ENCODE data around the gene GDE1. TPM values are rescaled to one million over a fixed set of nuclear protein-coding genes. Genes with fewer than 3 reads are reported as not detected.

GDE1 gene
- total RNA-seq, 1 donor from 2014 or later: 33.4 TPM

- Histone ChIP-seq H3K9me3 (ENCODE audit: control insufficient read depth in 3 of 3, low read length in 3 of 3) (no peaks in the 10 kb centered on the region), H3K36me3 (ENCODE audit: control insufficient read depth in 3 of 3, insufficient read depth in 3 of 3, low read length in 3 of 3) (peaks cover 19 to 25% (median 24%) of the 10 kb centered on the region in 3 donors)
These were observed 22.9 kb downstream of the GDE1 start for GRCh38 chr16:19499006-19499405.

GRCh38 chr16:19497176-19497575 lies 24.7 kb downstream of the GDE1 start:
- no peak overlapping the region for H3K27ac ChIP-seq (ENCODE audit: low read depth, low read length)
- H3K4me3 ChIP-seq (ENCODE audit: low read length in 3 of 3): no peak overlapping the region
- H3K9me3 ChIP-seq (ENCODE audit: control insufficient read depth in 3 of 3, low read length in 3 of 3): no peaks in the 10 kb centered on the region
- no peaks in the 10 kb centered on the region for H3K27me3 ChIP-seq (ENCODE audit: control insufficient read depth in 3 of 3, insufficient read depth in 3 of 3, low read length in 3 of 3)
- no peaks in the 10 kb centered on the region for H3K4me1 ChIP-seq (ENCODE audit: control insufficient read depth in 3 of 3, insufficient read depth in 3 of 3, low read length in 3 of 3)
- peaks cover 8 to 12% (median 9%) of the 10 kb centered on the region in 3 donors for H3K36me3 ChIP-seq (ENCODE audit: control insufficient read depth in 3 of 3, insufficient read depth in 3 of 3, low read length in 3 of 3)
- H3K9ac ChIP-seq (ENCODE audit: low read depth in 1 of 3, low read length in 3 of 3): no peak overlapping the region

More at GRCh38 chr16:19499006-19499405, 22.9 kb downstream of the GDE1 start:
- H3K4me1 ChIP-seq (ENCODE audit: control insufficient read depth in 3 of 3, insufficient read depth in 3 of 3, low read length in 3 of 3): no peaks in the 10 kb centered on the region
- H3K9ac ChIP-seq (ENCODE audit: low read depth in 1 of 3, low read length in 3 of 3): no peak overlapping the region
- no peak overlapping the region for H3K4me3 ChIP-seq (ENCODE audit: low read length in 3 of 3)
- H3K27me3 ChIP-seq (ENCODE audit: control insufficient read depth in 3 of 3, insufficient read depth in 3 of 3, low read length in 3 of 3): no peaks in the 10 kb centered on the region
- H3K27ac ChIP-seq (ENCODE audit: low read depth, low read length): no peak overlapping the region

DNA sequence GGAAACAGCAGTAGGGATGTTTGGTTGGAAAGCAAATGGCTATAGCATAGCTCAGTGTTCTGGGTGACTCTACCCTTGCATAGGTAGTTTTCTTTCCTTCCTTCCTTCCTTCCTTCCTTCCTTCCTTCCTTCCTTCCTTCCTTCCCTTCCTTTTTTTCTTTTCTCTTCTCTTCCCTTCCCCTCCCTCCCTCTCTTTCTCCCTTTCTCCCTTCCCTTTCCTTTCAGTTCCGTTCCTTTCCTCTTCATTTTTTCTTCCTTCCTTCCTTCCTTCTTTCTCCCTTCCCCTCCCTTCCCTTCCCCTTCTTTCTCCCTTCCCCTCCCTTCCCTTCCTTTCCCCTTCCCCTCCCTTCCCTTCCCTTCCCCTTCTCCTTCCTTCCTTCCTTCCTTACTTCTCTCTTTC lies 31.3 kb downstream of the GDE1 start:
- no peaks in the 10 kb centered on the region for H3K9me3 ChIP-seq (ENCODE audit: control insufficient read depth in 3 of 3, low read length in 3 of 3)
- H3K4me1 ChIP-seq (ENCODE audit: control insufficient read depth in 3 of 3, insufficient read depth in 3 of 3, low read length in 3 of 3): no peaks in the 10 kb centered on the region
- no peaks in the 10 kb centered on the region for H3K36me3 ChIP-seq (ENCODE audit: control insufficient read depth in 3 of 3, insufficient read depth in 3 of 3, low read length in 3 of 3)
- no peak overlapping the region for H3K27ac ChIP-seq (ENCODE audit: low read depth, low read length)
- no peak overlapping the region for H3K9ac ChIP-seq (ENCODE audit: low read depth in 1 of 3, low read length in 3 of 3)
- no peaks in the 10 kb centered on the region for H3K27me3 ChIP-seq (ENCODE audit: control insufficient read depth in 3 of 3, insufficient read depth in 3 of 3, low read length in 3 of 3)
- H3K4me3 ChIP-seq (ENCODE audit: low read length in 3 of 3): no peak overlapping the region

GRCh38 chr16:19488213-19488640 lies 33.7 kb downstream of the GDE1 start:
- no peak overlapping the region for H3K27ac ChIP-seq (ENCODE audit: low read depth, low read length)
- H3K4me1 ChIP-seq (ENCODE audit: control insufficient read depth in 3 of 3, insufficient read depth in 3 of 3, low read length in 3 of 3): no peaks in the 10 kb centered on the region
- H3K9me3 ChIP-seq (ENCODE audit: control insufficient read depth in 3 of 3, low read length in 3 of 3): no peaks in the 10 kb centered on the region
- H3K9ac ChIP-seq (ENCODE audit: low read depth in 1 of 3, low read length in 3 of 3): no peak overlapping the region
- H3K27me3 ChIP-seq (ENCODE audit: control insufficient read depth in 3 of 3, insufficient read depth in 3 of 3, low read length in 3 of 3): no peaks in the 10 kb centered on the region
- no peaks in the 10 kb centered on the region for H3K36me3 ChIP-seq (ENCODE audit: control insufficient read depth in 3 of 3, insufficient read depth in 3 of 3, low read length in 3 of 3)
- H3K4me3 ChIP-seq (ENCODE audit: low read length in 3 of 3): no peak overlapping the region

- Histone ChIP-seq H3K36me3 (ENCODE audit: control insufficient read depth in 3 of 3, insufficient read depth in 3 of 3, low read length in 3 of 3) (no peaks in the 10 kb centered on the region), H3K4me1 (ENCODE audit: control insufficient read depth in 3 of 3, insufficient read depth in 3 of 3, low read length in 3 of 3) (no peaks in the 10 kb centered on the region), H3K27ac (ENCODE audit: low read depth, low read length) (no peak overlapping the region), H3K9ac (ENCODE audit: low read depth in 1 of 3, low read length in 3 of 3) (no peak overlapping the region), H3K27me3 (ENCODE audit: control insufficient read depth in 3 of 3, insufficient read depth in 3 of 3, low read length in 3 of 3) (no peaks in the 10 kb centered on the region), H3K9me3 (ENCODE audit: control insufficient read depth in 3 of 3, low read length in 3 of 3) (no peaks in the 10 kb centered on the region), H3K4me3 (ENCODE audit: low read length in 3 of 3) (no peak overlapping the region)
These were observed 35.1 kb downstream of the GDE1 start for GRCh38 chr16:19486750-19487325.

GRCh38 chr16:19486051-19486450 lies 35.8 kb downstream of the GDE1 start:
- Histone ChIP-seq H3K27ac (ENCODE audit: low read depth, low read length) (no peak overlapping the region), H3K36me3 (ENCODE audit: control insufficient read depth in 3 of 3, insufficient read depth in 3 of 3, low read length in 3 of 3) (no peaks in the 10 kb centered on the region), H3K4me3 (ENCODE audit: low read length in 3 of 3) (no peak overlapping the region), H3K9me3 (ENCODE audit: control insufficient read depth in 3 of 3, low read length in 3 of 3) (no peaks in the 10 kb centered on the region), H3K9ac (ENCODE audit: low read depth in 1 of 3, low read length in 3 of 3) (no peak overlapping the region), H3K4me1 (ENCODE audit: control insufficient read depth in 3 of 3, insufficient read depth in 3 of 3, low read length in 3 of 3) (no peaks in the 10 kb centered on the region), H3K27me3 (ENCODE audit: control insufficient read depth in 3 of 3, insufficient read depth in 3 of 3, low read length in 3 of 3) (no peaks in the 10 kb centered on the region)

GRCh38 chr16:19485611-19486010 lies 36.3 kb downstream of the GDE1 start:
- Histone ChIP-seq H3K9me3 (ENCODE audit: control insufficient read depth in 3 of 3, low read length in 3 of 3) (no peaks in the 10 kb centered on the region), H3K36me3 (ENCODE audit: control insufficient read depth in 3 of 3, insufficient read depth in 3 of 3, low read length in 3 of 3) (no peaks in the 10 kb centered on the region), H3K9ac (ENCODE audit: low read depth in 1 of 3, low read length in 3 of 3) (no peak overlapping the region), H3K27ac (ENCODE audit: low read depth, low read length) (no peak overlapping the region), H3K4me3 (ENCODE audit: low read length in 3 of 3) (no peak overlapping the region), H3K4me1 (ENCODE audit: control insufficient read depth in 3 of 3, insufficient read depth in 3 of 3, low read length in 3 of 3) (no peaks in the 10 kb centered on the region), H3K27me3 (ENCODE audit: control insufficient read depth in 3 of 3, insufficient read depth in 3 of 3, low read length in 3 of 3) (no peaks in the 10 kb centered on the region)

GRCh38 chr16:19484096-19484495 lies 37.8 kb downstream of the GDE1 start:
- Histone ChIP-seq H3K27ac (ENCODE audit: low read depth, low read length) (no peak overlapping the region), H3K27me3 (ENCODE audit: control insufficient read depth in 3 of 3, insufficient read depth in 3 of 3, low read length in 3 of 3) (no peaks in the 10 kb centered on the region), H3K4me3 (ENCODE audit: low read length in 3 of 3) (no peak overlapping the region), H3K9ac (ENCODE audit: low read depth in 1 of 3, low read length in 3 of 3) (no peak overlapping the region), H3K4me1 (ENCODE audit: control insufficient read depth in 3 of 3, insufficient read depth in 3 of 3, low read length in 3 of 3) (no peaks in the 10 kb centered on the region), H3K9me3 (ENCODE audit: control insufficient read depth in 3 of 3, low read length in 3 of 3) (no peaks in the 10 kb centered on the region), H3K36me3 (ENCODE audit: control insufficient read depth in 3 of 3, insufficient read depth in 3 of 3, low read length in 3 of 3) (no peaks in the 10 kb centered on the region)

DNA sequence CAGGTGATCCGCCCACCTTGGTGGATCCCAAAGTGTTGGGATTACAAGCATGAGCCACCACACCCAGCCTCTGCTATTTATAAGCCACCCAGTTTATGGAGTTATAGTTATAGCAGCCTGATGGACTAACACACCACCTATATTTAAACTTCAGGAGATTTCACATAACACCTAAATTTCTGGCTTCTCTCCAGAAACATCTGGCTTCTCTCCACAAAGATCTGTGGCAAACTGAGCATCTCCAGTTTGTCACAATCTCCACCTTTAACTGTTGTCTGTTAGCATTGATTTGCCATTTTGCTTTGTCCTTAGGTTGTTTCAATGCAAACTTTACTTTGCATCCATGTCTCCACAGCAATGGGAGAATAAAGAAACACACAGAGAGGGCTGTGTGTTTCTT lies 39.6 kb downstream of the GDE1 start:
- Histone ChIP-seq H3K27me3 (ENCODE audit: control insufficient read depth in 3 of 3, insufficient read depth in 3 of 3, low read length in 3 of 3) (no peaks in the 10 kb centered on the region), H3K9me3 (ENCODE audit: control insufficient read depth in 3 of 3, low read length in 3 of 3) (no peaks in the 10 kb centered on the region), H3K4me1 (ENCODE audit: control insufficient read depth in 3 of 3, insufficient read depth in 3 of 3, low read length in 3 of 3) (no peaks in the 10 kb centered on the region), H3K9ac (ENCODE audit: low read depth in 1 of 3, low read length in 3 of 3) (no peak overlapping the region), H3K4me3 (ENCODE audit: low read length in 3 of 3) (no peak overlapping the region), H3K36me3 (ENCODE audit: control insufficient read depth in 3 of 3, insufficient read depth in 3 of 3, low read length in 3 of 3) (no peaks in the 10 kb centered on the region), H3K27ac (ENCODE audit: low read depth, low read length) (no peak overlapping the region)

DNA sequence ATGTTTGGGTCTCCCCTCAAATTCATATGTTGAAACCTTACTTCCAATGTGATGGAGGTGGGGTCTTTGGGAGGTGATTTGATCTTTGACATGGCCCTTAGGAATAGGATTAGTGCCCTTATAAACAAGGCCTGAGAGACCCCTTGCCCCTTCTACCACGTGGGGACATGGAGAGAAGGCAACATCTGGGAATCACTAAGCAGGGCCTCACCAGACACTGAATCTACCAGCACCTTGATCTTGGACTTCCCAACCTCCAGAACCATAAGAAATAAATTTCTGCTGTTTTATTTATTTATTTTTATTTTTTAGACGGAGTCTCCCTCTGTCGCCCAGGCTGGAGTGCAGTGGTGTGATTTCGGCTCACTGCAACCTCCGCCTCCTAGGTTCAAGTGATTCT lies 40.1 kb downstream of the GDE1 start:
- Histone ChIP-seq H3K4me3 (ENCODE audit: low read length in 3 of 3) (no peak overlapping the region), H3K27me3 (ENCODE audit: control insufficient read depth in 3 of 3, insufficient read depth in 3 of 3, low read length in 3 of 3) (no peaks in the 10 kb centered on the region)

More for the DNA sequence above, 40.1 kb downstream of the GDE1 start:
- Histone ChIP-seq H3K36me3 (ENCODE audit: control insufficient read depth in 3 of 3, insufficient read depth in 3 of 3, low read length in 3 of 3) (no peaks in the 10 kb centered on the region), H3K9ac (ENCODE audit: low read depth in 1 of 3, low read length in 3 of 3) (no peak overlapping the region), H3K9me3 (ENCODE audit: control insufficient read depth in 3 of 3, low read length in 3 of 3) (no peaks in the 10 kb centered on the region), H3K27ac (ENCODE audit: low read depth, low read length) (no peak overlapping the region), H3K4me1 (ENCODE audit: control insufficient read depth in 3 of 3, insufficient read depth in 3 of 3, low read length in 3 of 3) (no peaks in the 10 kb centered on the region)
